T-helper 2 cell treated with Interferon-gamma antibody and Interleukin-4, amounts not matched to agents 100 ng/mL and 5 ng/mL, for 36 hours (primary cell): ENCODE data around the gene DDX53. TPM values are rescaled to one million over a fixed set of nuclear protein-coding genes. Genes with fewer than 3 reads are reported as not detected.

Source experiments
- intact Hi-C: fragments of 100-400 bp; cut with micrococcal nuclease; formaldehyde crosslinking; loops from one replicate; pipeline ENCODE4 v1.15.1; 2023
- total RNA-seq: library from RNA; stranded (reverse); gene quantifications from 2 replicates; pipeline ENCODE4 v1.2.3, GENCODE V29; 2022

The DDX53 gene
- total RNA-seq, result not detected in 2 replicates

GRCh38 chrX:22999696-23000223 is at the start of gene DDX53:
Gene DDX53, plus strand, starts transcription at chrX:22999960. Its CDS starts 98 bp downstream, at chrX:23000058.
- intact Hi-C loops, result no loop called here

- intact Hi-C loops, result no loop called here
Measured at GRCh38 chrX:22950269-22951266, 49.2 kb upstream of the DDX53 start.

- intact Hi-C loops, result no loop called here
Measured at GRCh38 chrX:22952010-22952409, 47.8 kb upstream of the DDX53 start.

- intact Hi-C loops, result no loop called here
Measured at GRCh38 chrX:22958250-22958649, 41.5 kb upstream of the DDX53 start.

GRCh38 chrX:22959204-22959920 is 40.4 kb upstream of the DDX53 start:
- intact Hi-C loops, result no loop called here

GRCh38 chrX:22963196-22963595 is 36.6 kb upstream of the DDX53 start:
- intact Hi-C loops, result no loop called here

GRCh38 chrX:22968494-22968893 is 31.3 kb upstream of the DDX53 start:
- intact Hi-C loops, result no loop called here

- intact Hi-C loops, result no loop called here
Measured at GRCh38 chrX:22969411-22969810, 30.3 kb upstream of the DDX53 start.

GRCh38 chrX:22970861-22971260 is 28.9 kb upstream of the DDX53 start:
- intact Hi-C loops, result no loop called here

GRCh38 chrX:22974616-22975015 is 25.1 kb upstream of the DDX53 start:
- intact Hi-C loops, result no loop called here

- intact Hi-C loops, result no loop called here
Measured at GRCh38 chrX:22975786-22976185, 24.0 kb upstream of the DDX53 start.

- intact Hi-C loops, result no loop called here
Measured at GRCh38 chrX:22985958-22986357, 13.8 kb upstream of the DDX53 start.

- intact Hi-C loops, result no loop called here
Measured at GRCh38 chrX:22987452-22987851, 12.3 kb upstream of the DDX53 start.

- intact Hi-C loops, result no loop called here
Measured at GRCh38 chrX:23003116-23003515, 3.4 kb downstream of the DDX53 start.

GRCh38 chrX:23008431-23009099 is 8.8 kb downstream of the DDX53 start:
- intact Hi-C loops, result no loop called here

GRCh38 chrX:23012162-23012561 is 12.4 kb downstream of the DDX53 start:
- intact Hi-C loops, result no loop called here

- intact Hi-C loops, result no loop called here
Measured at GRCh38 chrX:23012636-23013035, 12.9 kb downstream of the DDX53 start.

GRCh38 chrX:23013366-23013765 is 13.6 kb downstream of the DDX53 start:
- intact Hi-C loops, result no loop called here

- intact Hi-C loops, result no loop called here
Measured at GRCh38 chrX:23031600-23031999, 31.8 kb downstream of the DDX53 start.

GRCh38 chrX:23035493-23035892 is 35.7 kb downstream of the DDX53 start:
- intact Hi-C loops, result no loop called here

GRCh38 chrX:23046443-23046842 is 46.7 kb downstream of the DDX53 start:
- intact Hi-C loops, result no loop called here
